Stimulated activated CD4-positive, alpha-beta T cell treated with anti-CD3 and anti-CD28 coated beads, TNF-alpha, amount 100 ng/mL, for 4 hours (primary cell): Measurements from ENCODE around the gene CYB561D1.

Experiments used
- DNase-seq, 3 experiments: peaks; one replicate each; pipeline ENCODE4 v3.0.0-alpha.2; 2020; ENCODE audit warnings: low read depth in 3 of 3

CYB561D1 gene

DNA sequence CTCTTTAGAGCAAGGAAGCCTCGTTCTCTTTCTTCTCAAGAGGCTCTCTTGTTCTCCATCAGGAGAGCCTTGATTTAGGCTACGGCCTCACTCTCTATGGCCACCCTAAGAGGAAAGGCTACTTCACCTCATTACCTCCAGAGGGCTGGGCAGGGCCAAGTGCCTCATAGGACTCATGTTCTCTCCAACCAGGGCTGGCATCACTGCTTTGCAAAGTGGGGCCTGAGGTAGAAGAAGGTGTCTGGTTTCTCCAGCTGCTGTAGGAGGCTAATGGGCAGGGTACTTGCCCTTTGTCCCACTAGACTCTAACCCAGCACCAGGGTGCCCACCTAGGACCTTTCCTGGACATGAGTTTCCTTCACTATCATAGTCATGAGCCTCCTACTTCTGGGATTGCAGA, 12.2 kb upstream of the CYB561D1 start:
- no peak for DNase-seq

DNA sequence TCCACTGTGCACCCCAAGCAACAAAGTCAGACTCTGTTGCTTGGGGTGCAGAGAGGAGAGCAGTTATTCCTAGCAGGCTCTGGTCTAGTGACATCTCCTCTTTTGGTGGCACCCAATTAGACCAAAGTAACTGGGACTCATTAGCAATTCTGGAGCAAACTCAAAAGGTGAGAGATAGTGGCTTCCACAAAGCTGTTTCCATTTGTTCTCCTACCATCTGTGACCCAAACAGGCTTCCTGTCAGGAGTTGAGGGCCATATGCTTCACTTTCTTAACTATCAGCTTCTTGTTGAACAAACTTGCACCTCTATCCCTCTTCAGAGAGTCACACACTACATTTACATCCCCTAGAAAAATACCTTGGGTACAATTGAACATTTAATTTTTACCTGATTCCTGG, 11.7 kb upstream of the CYB561D1 start:
- DNase-seq: no peak

DNA sequence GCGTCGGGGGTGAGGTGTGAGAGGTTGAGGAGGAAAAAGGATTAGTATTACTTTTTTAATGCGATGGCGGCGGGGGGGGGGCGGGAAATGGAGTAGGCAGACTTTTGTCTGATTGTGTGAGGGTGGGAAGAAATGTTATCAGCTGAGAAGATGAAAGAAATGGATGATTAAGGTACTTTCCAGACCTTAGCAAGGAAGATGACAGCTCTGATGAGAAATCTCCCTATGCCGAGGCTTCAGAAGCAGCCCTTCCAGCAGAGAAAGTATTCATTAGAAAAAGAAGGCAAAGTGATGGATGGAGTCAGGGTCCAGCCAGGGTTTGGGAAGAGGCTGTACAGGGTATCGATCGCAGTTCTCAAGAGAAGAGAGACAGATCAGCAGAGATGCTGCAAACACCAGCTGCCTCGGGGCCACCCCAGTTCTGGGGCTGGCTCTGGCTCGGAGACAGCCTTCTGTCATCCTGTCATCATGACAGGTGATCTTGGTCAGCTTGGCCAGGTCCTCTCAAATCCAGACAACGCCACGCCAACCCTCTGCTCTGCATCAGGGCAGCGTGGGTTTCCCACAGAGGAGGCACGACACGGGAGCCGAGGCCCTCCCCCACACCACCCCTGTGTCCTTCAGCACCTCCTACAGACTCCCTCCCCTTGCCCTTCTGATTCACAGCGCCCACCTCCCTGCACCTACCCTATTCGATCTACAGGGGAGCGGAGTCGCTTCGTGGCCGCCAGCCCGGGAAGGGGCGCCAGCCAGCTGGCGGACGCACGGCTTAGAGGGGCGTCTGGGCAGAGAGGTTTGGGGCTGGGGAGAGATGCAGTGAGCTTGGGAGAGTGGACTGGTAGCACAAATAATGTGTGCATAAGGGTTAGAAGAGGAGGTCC, 10.9 kb upstream of the CYB561D1 start:
- DNase-seq: no peak

DNA sequence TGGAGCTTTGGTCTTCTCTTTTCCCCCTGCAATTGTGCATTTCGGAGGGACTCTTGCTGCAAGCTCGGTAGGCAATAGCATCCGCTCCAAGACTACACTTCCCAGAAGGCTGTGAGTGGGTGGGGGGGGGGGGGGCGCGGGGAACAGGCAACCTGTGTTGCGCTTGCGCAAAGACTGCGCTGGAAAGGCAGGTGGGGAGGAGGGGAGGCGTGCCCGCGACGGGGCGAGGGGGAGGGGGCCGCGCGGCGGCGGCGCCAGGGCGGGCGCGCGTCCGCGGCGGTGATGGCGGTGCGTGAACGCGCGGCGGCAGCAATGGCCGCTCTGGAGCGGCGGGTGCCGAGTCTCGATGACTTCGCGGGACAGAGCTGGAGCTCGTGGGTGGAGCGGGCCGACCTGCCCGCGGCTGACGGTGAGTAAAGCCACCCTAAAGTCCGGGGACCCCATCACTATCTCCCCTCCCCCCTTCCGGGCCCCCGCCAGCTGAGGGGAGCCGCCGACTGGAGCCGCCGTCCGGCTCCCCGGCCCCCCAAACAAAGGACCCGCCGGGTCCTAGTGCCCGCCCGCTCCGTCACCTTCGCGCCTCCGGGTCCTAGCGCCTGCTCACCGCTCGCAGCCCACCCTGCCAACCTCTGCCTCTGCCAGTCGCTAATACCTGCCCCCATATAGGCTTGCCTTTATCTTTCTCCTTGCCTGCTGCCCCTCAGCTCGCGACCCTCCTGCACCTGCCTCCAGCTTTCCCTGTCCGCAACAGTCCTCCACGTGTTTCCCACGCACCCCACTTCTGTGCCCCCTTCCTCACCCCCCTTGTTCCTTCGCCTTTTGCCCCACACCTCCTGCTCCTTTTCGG, 10.0 kb upstream of the CYB561D1 start, which contains the start of gene ATXN7L2:
TSS of gene ATXN7L2 (plus strand) at position 234 of the 847 bp plus-strand sequence. CDS start at position 283, 49 bp downstream.
- DNase-seq: peak; percentile 82 to 87 (median 85)

DNA sequence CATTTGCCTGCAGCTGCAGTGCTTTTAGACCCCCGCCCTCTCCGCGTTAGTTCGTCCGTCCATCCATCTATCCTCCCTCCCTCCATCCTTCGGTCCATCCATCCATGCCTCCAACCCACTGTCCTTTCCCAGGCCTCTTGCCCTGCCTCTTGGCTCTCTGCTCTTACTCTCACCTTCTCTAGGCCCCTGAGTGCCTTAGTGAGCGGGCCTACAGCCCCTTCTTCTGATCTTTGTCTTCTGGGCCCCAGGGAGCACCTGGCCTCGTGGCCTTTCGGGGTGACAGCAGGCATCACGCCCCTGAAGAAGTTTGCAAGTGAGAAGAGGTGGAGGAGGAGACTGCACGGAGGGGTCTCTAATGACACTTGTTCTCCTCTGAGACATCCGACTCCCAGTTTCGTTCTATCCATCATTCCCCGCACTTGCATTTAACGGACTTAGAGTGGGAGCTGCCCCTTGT, 9.3 kb upstream of the CYB561D1 start:
- no peak for DNase-seq

DNA sequence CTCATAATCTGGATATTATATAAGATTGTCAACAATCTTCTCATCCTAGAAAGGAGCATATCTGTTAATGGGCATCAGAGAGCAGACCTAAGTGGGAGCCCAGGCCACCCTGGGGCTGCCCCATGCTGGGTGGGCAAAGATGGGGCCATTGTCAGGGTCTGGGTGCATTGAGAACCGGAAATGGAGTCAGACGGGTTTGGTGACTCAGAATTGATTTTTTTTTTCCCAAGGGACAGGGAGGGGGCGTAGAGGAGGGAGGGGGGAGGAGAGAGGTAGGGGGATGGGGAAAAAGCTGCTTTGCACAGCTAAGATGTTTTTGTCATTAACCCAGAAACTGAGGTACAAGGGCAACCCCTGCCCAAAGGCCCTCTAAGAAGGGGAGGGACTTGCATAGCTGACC, 8.9 kb upstream of the CYB561D1 start:
- DNase-seq: no peak

DNA sequence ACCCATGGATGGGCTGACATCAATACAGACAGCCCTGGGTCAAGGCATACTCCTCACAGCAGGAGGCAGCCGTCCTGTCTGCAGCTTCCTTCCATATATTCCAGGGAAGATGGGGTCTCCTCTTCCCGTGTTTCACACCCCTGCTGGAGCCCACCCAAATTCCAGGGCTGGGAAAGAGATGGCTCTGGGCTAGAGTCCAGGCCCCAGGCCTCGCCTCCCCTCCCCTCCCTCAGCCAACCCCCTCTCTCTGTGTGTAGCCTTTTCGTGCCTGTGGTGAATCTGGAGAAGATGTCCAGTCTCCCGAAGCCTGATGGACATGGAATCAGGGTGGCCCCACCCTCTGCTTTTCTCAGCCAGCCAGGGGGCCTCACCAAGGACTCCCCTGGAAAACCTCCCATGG, 6.6 kb upstream of the CYB561D1 start:
- no peak for DNase-seq

DNA sequence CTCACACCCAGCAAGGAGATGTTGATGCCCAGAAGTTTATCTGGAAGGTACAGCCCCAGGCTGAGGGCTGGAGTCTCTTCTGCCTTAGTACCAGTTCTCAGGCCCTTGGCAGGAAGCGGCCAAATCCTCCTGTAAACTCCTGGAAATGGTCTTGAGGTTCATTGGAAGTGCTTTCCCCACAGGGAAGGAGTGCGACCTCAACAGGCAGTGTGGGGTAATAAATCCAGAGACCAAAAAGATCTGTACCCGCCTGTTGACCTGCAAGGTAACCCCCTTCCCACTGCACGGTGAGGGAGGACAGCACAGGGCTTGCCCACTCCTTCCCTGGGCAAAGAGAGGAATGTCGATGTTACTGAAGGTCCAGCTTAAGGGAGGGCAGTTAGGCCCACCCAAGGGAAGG, 5.7 kb upstream of the CYB561D1 start:
- no peak for DNase-seq

DNA sequence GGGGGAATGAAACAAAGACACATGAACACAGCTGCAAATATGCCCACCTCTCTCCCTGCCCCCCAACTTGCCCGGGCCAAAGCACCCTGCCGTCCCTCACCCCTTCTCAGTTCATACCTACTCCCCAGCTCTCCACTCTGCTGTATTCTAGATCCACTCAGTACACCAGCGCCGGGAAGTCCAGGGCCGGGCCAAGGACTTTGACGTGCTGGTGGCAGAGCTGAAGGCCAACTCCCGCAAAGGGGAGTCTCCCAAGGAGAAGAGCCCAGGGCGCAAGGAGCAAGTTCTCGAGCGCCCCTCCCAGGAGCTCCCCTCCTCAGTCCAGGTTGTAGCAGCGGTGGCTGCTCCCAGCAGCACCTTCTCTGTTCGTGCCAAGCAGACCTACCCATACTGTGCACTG, 5.2 kb upstream of the CYB561D1 start:
- DNase-seq: no peak

DNA sequence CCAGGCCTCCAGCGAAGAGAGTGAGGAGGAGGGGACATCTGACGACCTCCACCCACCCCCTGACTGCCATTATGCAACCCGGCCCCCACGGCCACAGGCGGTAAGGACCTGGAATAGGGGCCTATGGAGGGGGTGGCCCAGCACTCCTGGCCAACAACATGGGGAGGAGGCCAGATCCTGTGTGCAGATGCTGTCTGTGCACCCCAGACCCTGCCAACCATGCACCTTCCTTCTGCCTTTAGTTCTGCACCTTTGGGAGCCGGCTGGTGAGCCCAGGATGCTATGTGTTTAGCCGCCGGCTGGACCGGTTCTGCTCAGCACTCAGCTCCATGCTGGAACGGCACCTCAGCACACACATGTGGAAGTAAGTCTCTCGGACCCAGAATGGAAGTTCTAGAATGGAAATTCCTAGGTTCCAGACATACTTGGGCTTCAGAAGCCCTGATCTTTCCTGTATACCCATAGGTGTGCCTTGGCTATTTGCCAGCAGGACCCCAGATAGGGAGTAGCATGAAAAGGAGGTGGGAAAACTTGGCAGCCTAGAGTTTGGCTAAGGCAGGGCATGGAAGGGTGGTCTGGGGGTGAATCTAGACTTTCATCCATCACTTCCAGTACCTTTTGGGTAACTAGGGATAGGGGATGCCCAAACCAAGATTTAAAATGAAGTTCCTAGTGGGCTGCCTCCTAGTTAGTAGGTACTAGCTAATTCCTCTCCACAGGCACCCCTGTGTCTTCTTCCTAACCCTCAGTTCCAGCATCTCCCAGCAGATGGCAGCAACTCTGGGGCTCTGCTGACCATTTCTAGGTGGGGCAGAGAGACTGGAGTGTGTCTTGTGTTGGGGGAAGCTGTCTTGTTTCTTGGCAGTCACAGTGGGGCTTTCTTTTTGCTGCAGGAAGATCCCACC, 3.6 kb upstream of the CYB561D1 start:
- DNase-seq: peak; percentile 47 to 60 (median 60)

GRCh38 chr1:109490934-109491302, 3.0 kb upstream of the CYB561D1 start:
- no peak for DNase-seq

DNA sequence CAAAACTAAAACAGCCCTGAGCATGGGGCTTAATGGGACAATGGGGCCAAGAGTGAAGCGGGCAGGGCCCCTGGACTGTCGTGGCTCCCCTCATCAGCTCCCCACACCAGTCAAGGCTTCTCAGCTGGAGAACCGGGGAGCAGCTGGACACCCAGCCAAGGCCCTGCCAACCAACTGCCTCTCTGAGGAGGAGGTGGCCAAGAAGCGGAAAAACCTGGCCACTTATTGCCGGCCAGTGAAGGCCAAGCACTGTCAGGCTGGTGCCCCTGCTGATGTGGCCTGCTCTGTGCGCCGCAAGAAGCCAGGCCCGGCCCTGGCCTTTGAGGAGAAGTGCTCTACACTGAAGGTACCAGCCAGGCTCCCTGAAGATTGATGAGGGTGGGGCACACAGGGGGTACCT, 2.5 kb upstream of the CYB561D1 start:
- no peak for DNase-seq

GRCh38 chr1:109492779-109493178, 1.1 kb upstream of the CYB561D1 start:
- DNase-seq: no peak

DNA sequence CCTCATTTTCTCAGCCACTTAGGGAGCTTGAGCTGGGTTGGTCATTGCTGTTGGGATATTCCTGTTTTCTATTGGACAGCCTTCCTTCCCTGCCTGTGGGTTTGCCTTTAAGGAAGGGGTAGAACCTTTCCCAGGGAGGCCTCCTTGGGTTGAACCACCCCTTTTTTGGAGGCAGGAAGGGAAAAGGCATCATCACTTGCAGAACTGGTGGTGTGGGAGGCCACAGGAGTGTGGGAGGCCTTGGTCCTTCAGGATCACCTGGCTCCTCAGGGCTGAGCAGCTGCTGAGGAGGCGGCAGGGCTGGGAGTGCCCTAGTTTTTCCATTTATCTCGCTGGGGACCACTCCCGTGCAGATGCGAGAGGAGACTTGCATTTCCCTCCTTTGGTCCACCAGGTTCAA, 667 bp upstream of the CYB561D1 start:
- DNase-seq: no peak

GRCh38 chr1:109495738-109496137, 1.8 kb downstream of the CYB561D1 start:
- no peak for DNase-seq

DNA sequence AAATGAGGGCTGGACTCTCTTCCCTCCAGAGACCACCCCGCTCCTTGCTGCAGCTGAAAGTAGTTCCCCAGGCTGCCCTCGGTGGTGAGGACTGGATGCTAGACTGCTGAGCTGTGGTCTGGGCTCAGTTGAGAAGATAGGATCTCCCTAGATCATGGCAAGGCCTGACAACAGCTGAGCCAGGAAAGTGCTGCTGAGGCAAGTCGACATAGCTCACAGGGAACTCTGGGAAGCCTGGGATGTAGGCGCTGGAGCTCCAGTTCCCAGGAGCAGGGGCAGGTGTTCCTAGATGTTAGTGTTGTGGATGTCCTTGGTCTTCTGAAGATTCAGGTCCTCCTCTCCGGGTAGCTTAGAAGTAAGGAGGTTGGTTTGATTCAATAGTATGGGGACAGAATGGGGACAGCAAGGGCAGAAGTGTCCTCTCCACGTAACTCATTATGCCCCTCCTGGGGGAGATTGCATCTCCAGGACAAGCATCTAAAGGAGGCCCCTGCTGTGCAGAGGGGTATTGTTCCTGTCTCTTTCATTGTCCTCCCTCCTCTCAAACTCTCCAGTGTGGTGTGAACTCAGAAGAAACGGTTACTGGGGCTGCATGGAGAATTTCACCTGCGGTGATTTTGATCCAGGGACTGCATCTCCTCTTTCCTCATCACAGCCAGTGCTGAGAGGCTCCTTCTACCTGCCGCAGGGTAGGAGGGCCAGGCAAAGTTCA, 3.7 kb downstream of the CYB561D1 start:
- no peak for DNase-seq

DNA sequence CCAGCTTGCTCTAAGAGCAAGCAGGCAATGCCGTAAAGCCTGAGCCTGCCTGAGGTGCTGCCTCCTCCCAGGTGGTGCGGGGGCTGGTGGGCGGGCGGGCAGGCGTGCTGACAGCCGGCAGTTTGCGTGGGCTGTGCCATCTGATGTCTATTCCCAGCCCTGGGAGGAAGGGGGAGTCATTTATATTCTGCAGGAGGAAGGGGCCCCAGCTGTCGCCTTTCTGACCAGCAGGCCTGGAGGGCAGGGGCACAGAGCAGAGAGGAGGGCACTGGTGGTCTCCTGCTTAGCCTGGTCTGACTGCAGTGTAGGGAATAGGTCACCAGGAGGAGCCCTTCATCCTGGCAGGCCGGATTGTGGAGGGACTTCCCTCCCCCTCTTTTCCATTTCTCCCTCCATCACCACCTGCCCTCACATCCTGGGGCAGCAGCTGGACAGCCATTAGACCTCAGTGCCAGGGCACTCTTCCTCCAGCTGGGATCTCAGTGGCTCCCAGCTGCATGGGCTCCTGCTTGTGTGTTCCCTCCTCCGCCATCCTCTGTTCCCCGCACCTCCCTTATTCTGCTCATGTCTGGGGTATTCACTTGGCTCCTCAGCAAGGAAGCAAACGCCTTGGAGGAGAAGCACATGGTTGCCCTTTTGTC, 4.4 kb downstream of the CYB561D1 start:
- peak in 2 of 3 experiments; percentile 34 to 57 for DNase-seq

DNA sequence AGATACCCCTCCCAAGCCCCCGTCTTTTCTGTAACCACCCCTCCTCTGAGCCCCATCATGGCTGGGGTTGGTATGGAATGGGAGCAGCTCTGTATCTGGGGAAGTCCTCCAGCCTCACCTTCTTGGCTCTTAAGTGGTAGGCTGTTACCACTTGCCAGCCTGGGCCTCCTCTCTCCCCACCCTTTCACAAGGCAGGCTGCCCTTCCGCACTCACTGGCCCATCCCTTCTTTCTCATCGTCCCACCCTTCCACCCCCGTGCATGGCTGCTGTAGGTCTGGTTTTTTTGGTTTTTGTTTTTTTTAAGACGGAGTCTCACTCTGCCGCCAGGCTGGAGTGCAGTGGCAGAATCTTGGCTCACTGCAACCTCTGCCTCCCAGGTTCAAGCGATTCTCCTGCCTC, 5.2 kb downstream of the CYB561D1 start:
- DNase-seq: no peak

- DNase-seq: no peak
Measured at GRCh38 chr1:109499661-109500536, 6.0 kb downstream of the CYB561D1 start.
